ENCODE results near the gene VAV2. TPM values are rescaled to one million over a fixed set of nuclear protein-coding genes. Genes with fewer than 3 reads are reported as not detected.

VAV2 gene, protein sequence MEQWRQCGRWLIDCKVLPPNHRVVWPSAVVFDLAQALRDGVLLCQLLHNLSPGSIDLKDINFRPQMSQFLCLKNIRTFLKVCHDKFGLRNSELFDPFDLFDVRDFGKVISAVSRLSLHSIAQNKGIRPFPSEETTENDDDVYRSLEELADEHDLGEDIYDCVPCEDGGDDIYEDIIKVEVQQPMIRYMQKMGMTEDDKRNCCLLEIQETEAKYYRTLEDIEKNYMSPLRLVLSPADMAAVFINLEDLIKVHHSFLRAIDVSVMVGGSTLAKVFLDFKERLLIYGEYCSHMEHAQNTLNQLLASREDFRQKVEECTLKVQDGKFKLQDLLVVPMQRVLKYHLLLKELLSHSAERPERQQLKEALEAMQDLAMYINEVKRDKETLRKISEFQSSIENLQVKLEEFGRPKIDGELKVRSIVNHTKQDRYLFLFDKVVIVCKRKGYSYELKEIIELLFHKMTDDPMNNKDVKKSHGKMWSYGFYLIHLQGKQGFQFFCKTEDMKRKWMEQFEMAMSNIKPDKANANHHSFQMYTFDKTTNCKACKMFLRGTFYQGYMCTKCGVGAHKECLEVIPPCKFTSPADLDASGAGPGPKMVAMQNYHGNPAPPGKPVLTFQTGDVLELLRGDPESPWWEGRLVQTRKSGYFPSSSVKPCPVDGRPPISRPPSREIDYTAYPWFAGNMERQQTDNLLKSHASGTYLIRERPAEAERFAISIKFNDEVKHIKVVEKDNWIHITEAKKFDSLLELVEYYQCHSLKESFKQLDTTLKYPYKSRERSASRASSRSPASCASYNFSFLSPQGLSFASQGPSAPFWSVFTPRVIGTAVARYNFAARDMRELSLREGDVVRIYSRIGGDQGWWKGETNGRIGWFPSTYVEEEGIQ
- total RNA-seq, result 10 to 100 TPM in 3 of 4 donors, 1 to 10 TPM in 1; 4.7 to 42.2 (median 15.8) TPM

DNA sequence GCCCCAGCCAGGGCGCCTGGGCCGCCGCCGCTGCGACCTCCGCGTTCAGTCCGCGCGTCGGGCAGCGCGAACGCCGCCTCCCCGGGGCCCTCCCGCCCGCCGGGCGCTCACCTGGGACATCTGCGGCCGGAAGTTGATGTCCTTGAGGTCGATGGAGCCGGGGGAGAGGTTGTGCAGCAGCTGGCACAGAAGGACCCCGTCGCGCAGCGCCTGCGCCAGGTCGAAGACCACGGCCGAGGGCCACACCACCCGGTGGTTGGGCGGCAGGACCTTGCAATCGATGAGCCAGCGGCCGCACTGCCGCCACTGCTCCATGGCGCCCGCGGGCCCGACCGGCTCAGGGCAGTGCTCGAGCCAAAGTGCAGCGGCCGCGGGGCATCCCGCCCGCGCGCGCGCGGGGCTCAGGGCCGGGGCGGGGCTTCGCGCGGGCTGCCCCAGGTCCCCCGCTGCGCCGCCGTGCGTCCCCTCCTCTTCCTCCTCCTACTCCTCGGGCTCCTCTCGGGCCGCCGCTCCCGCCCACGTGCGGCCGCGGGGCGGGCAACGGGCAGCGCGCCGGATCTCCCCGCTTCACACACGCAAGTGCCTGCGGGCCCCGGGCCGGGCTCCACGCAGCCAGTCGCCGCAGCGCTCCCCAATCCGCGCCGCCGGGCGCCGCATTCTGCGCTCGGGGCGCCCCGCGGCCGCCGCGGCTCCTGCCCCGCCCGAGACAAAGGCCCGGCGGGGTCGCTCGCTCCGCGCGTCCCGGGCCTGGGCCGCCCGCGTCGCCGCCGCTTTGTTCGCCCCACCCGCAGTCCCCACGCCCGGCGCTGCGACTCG, at the start of gene VAV2:
TSS of gene VAV2 (minus strand) at position 361 of the 816 bp plus-strand sequence. CDS start at position 315, 46 bp downstream.
- Histone ChIP-seq H3K27me3 (no peaks in the 10 kb centered on the region), H3K36me3 (no peaks in the 10 kb centered on the region), H3K4me3 (peak within 1 kb of the TSS; percentile 51 to 82), H3K4me1 (peaks cover 0 to 20% of the 10 kb centered on the region in 2 donors), H3K27ac (peak within 1 kb of the TSS; percentile 82 to 95), H3K9me3 (no peaks in the 10 kb centered on the region)
- TF ChIP-seq CTCF (IDR thresholded peaks at IDR 0.05), result no peak
- no peak for TF ChIP-seq POLR2A (IDR thresholded peaks at IDR 0.05)
- DNase-seq, result peak; percentile 49 to 61
- intact Hi-C loops (cut with DNase I; ENCODE audit: low total_unique reads), result loop anchor here (5.0 kb wide), 1 partner anchor 200 kb away; no protein-coding TSS in a partner anchor

- intact Hi-C loops (cut with DNase I; ENCODE audit: low total_unique reads), result no loop called here
- DNase-seq, result no peak
- Histone ChIP-seq H3K4me1 (no peaks in the 10 kb centered on the region), H3K4me3 (no peak overlapping the region), H3K9me3 (peaks cover 0 to 7% of the 10 kb centered on the region in 2 donors), H3K27ac (no peak overlapping the region), H3K36me3 (no peaks in the 10 kb centered on the region), H3K27me3 (no peaks in the 10 kb centered on the region)
- TF ChIP-seq CTCF (IDR thresholded peaks at IDR 0.05) (no peak), POLR2A (IDR thresholded peaks at IDR 0.05) (no peak)
These were observed 49.5 kb upstream of the VAV2 start for GRCh38 chr9:134041649-134041962.

GRCh38 chr9:134040781-134041648, 48.9 kb upstream of the VAV2 start:
- intact Hi-C loops (cut with DNase I; ENCODE audit: low total_unique reads), result no loop called here
- TF ChIP-seq POLR2A (IDR thresholded peaks at IDR 0.05), result no peak
- TF ChIP-seq CTCF (IDR thresholded peaks at IDR 0.05), result no peak
- Histone ChIP-seq H3K27me3 (no peaks in the 10 kb centered on the region), H3K4me1 (no peaks in the 10 kb centered on the region), H3K9me3 (peaks cover 0 to 7% of the 10 kb centered on the region in 2 donors), H3K27ac (no peak overlapping the region), H3K36me3 (no peaks in the 10 kb centered on the region), H3K4me3 (no peak overlapping the region)
- DNase-seq, result no peak

- H3K36me3 ChIP-seq, result no peaks in the 10 kb centered on the region
These were observed 48.0 kb upstream of the VAV2 start for GRCh38 chr9:134040176-134040565.

More at GRCh38 chr9:134040176-134040565, 48.0 kb upstream of the VAV2 start:
- H3K4me1 ChIP-seq, result no peaks in the 10 kb centered on the region
- no peak for TF ChIP-seq POLR2A (IDR thresholded peaks at IDR 0.05)
- no peak for TF ChIP-seq CTCF (IDR thresholded peaks at IDR 0.05)
- no peak overlapping the region for H3K4me3 ChIP-seq
- H3K27ac ChIP-seq, result no peak overlapping the region
- DNase-seq, result no peak
- intact Hi-C loops (cut with DNase I; ENCODE audit: low total_unique reads), result no loop called here
- H3K27me3 ChIP-seq, result no peaks in the 10 kb centered on the region
- peaks cover 0 to 7% of the 10 kb centered on the region in 2 donors for H3K9me3 ChIP-seq

Measured in uterus (tissue), 4 donors.